HCT116 (cell line): ENCODE results near the gene PRPS1L1. TPM values are rescaled to one million over a fixed set of nuclear protein-coding genes. Genes with fewer than 3 reads are reported as not detected.
A peak's percentile ranks its signal among the peaks of the same experiment; 100 is the strongest.

ENCODE experiments used
- ATAC-seq: fragments of 200-7000 bp; cut with Tn5 transposase; 2 replicates; pipeline ENCODE4 v1.9.1; 2020; ENCODE audit warnings: mild to moderate bottlenecking, moderate library complexity
- BruUV-seq: library from RNA; stranded (reverse); fragments of 400-500 nt; replicated peaks from 2 replicates; lab custom pipeline; 2021; lab: Mats Ljungman, UMichigan
- CTCF ChIA-PET: fragments of 300-600 bp; sonication (Branson Sonifier 250); formaldehyde crosslinking; loops from one replicate; lab custom pipeline; 2021; ENCODE audit warnings: antibody characterized with exemption; lab: Charles Lee
- POLR2A ChIA-PET: fragments of 300-600, 350-600 bp; sonication (Branson Sonifier 250); formaldehyde crosslinking; loops from one replicate; lab custom pipeline; 2021; ENCODE audit warnings: antibody characterized with exemption; lab: Charles Lee
- RAD21 ChIA-PET, 2 experiments: fragments of 300-600 bp; sonication (Branson Sonifier 250); formaldehyde crosslinking; loops; one replicate each; lab custom pipeline; 2023; ENCODE audit warnings: low total read pairs in 2 of 2; ENCODE audit not compliant: uncharacterized antibody in 2 of 2, unreplicated experiment in 2 of 2, low non-redundant PET in 1 of 2; lab: Charles Lee
- DNase-seq: peaks from one replicate; pipeline ENCODE4 v3.0.0-alpha.2; 2010; ENCODE audit warnings: low read depth, low spot score
- H2AFZ ChIP-seq: fragments of 200-600 bp; shearing (Covaris generic), sonication (generic); 2 replicates; pipeline ENCODE4 v1.6.1; 2017; ENCODE audit warnings: low read depth, mixed run types, mixed read lengths, antibody characterized with exemption, low read length; ENCODE audit not compliant: poor library complexity, severe bottlenecking
- H3K27ac ChIP-seq: 2 replicates; pipeline ENCODE4 v1.5.1; 2012; ENCODE audit warnings: low read depth, low read length
- H3K27me3 ChIP-seq: fragments of 200-600 bp; sonication (generic); 2 replicates; pipeline ENCODE4 v1.6.1; 2016; ENCODE audit warnings: mixed run types, low read length, mixed read lengths; ENCODE audit not compliant: insufficient read depth
- H3K36me3 ChIP-seq, 2 experiments: fragments of 200-500 bp in 1 of 2; fragments of 200-600 bp in 1 of 2; sonication (Bioruptor generic) in 1 of 2; sonication (generic) in 1 of 2; 2 replicates each; pipeline versions ENCODE4 v1.5.1 to v1.6.1; 2014 to 2016; ENCODE audit warnings: low read length in 2 of 2, inconsistent platforms in 1 of 2, mixed read lengths in 1 of 2, mixed run types in 1 of 2; ENCODE audit not compliant: insufficient read depth in 2 of 2, control insufficient read depth in 1 of 2
- H3K4me1 ChIP-seq, 2 experiments: fragments of 200-600 bp in 1 of 2; sonication (generic) in 1 of 2; 2 replicates each; pipeline versions ENCODE4 v1.5.1 to v1.6.1; 2012 to 2017; ENCODE audit warnings: low read length in 2 of 2, inconsistent platforms in 1 of 2, mild to moderate bottlenecking in 1 of 2, mixed read lengths in 1 of 2, mixed run types in 1 of 2, moderate library complexity in 1 of 2; ENCODE audit not compliant: insufficient read depth in 2 of 2, control insufficient read depth in 1 of 2
- H3K4me2 ChIP-seq: fragments of 200-600 bp; sonication (generic); 2 replicates; pipeline ENCODE4 v1.6.1; 2017; ENCODE audit warnings: mixed run types, low read length, mixed read lengths
- H3K4me3 ChIP-seq, 2 experiments: fragments of 200-600 bp in 1 of 2; sonication (generic) in 1 of 2; replicated peaks in 1 of 2; 2 replicates each; pipeline ENCODE4 v1.5.1; 2011 to 2016; ENCODE audit warnings: low read length in 2 of 2, control low read depth in 1 of 2, low read depth in 1 of 2, mild to moderate bottlenecking in 1 of 2, mixed read lengths in 1 of 2, mixed run types in 1 of 2
- H3K79me2 ChIP-seq: fragments of 200-600 bp; sonication (generic); 2 replicates; pipeline ENCODE4 v1.6.1; 2017; ENCODE audit warnings: mild to moderate bottlenecking, mixed run types, low read length, moderate library complexity, mixed read lengths; ENCODE audit not compliant: insufficient read depth
- H3K9ac ChIP-seq: fragments of 200-600 bp; sonication (generic); 2 replicates; pipeline ENCODE4 v1.6.1; 2016; ENCODE audit warnings: low read length, mixed read lengths
- H3K9me2 ChIP-seq: fragments of 200-600 bp; sonication (generic), shearing (Covaris generic); 2 replicates; pipeline ENCODE4 v1.6.1; 2017; ENCODE audit warnings: mixed run types, mild to moderate bottlenecking, moderate library complexity; ENCODE audit not compliant: insufficient read depth
- H3K9me3 ChIP-seq, 2 experiments: fragments of 200-500 bp in 1 of 2; fragments of 200-600 bp in 1 of 2; sonication (Bioruptor generic) in 1 of 2; sonication (generic) in 1 of 2; 2 replicates each; pipeline ENCODE4 v1.6.1; 2014 to 2017; ENCODE audit warnings: low read length in 2 of 2, mixed read lengths in 2 of 2, inconsistent platforms in 1 of 2, low read depth in 1 of 2, mild to moderate bottlenecking in 1 of 2, mixed run types in 1 of 2, moderate library complexity in 1 of 2; ENCODE audit not compliant: control insufficient read depth in 1 of 2, insufficient read depth in 1 of 2
- H4K20me1 ChIP-seq: fragments of 200-600 bp; sonication (generic), shearing (Covaris generic); 2 replicates; pipeline ENCODE4 v1.6.1; 2017; ENCODE audit warnings: mixed run types, mild to moderate bottlenecking, moderate library complexity; ENCODE audit not compliant: insufficient read depth
- ATF3 ChIP-seq: IDR thresholded peaks from 2 replicates; pipeline ENCODE4 v1.6.1; 2012
- EGR1 ChIP-seq: IDR thresholded peaks from 2 replicates; pipeline ENCODE4 v1.6.1; 2012; ENCODE audit warnings: low read depth
- REST ChIP-seq: IDR thresholded peaks from 2 replicates; pipeline ENCODE4 v1.6.1; 2012; ENCODE audit warnings: low read depth
- SRF ChIP-seq: IDR thresholded peaks from 2 replicates; pipeline ENCODE4 v1.6.1; 2012; ENCODE audit warnings: low read depth
- TCF7L2 ChIP-seq: IDR thresholded peaks from 2 replicates; pipeline ENCODE4 v1.7.0; 2011; ENCODE audit warnings: borderline replicate concordance, inconsistent platforms; ENCODE audit not compliant: insufficient read depth, insufficient read length; ENCODE audit errors: extremely low read depth
- ZFX ChIP-seq: fragments of 450-650 bp; IDR thresholded peaks from 2 replicates; pipeline ENCODE4 v1.6.1; 2017
- intact Hi-C: fragments of 100-400 bp; cut with micrococcal nuclease; formaldehyde crosslinking; loops from 2 replicates; pipeline ENCODE4 v1.10.0; 2022
- total RNA-seq: library from RNA; stranded (reverse); gene quantifications from one replicate; pipeline ENCODE4 v1.2.1, GENCODE V29; 2021; ENCODE audit not compliant: unreplicated experiment

Gene PRPS1L1
- total RNA-seq, 1 experiment from 2014 or later: not detected

- Histone ChIP-seq H3K27ac (no peak overlapping the region), H2AFZ (peak overlapping the region; percentile 95), H3K4me3 (no peak overlapping the region), H3K4me2 (peak overlapping the region; percentile 67), H3K9me3 (no peaks in the 10 kb centered on the region), H3K36me3 (no peaks in the 10 kb centered on the region), H3K79me2 (no peaks in the 10 kb centered on the region), H3K9ac (no peak overlapping the region)
- RAD21 ChIA-PET: no interaction called here
- intact Hi-C loops: no loop called here
- DNase-seq (no peak), ATAC-seq (no peak; the same call in 1 of the 2 replicates)
- BruUV-seq: no TSS peak
- POLR2A ChIA-PET: no interaction called here
- TF ChIP-seq REST (no peak), TCF7L2 (no peak), EGR1 (no peak), ZFX (no peak), ATF3 (no peak), SRF (no peak)
- TF ChIP-seq, all 23 proteins: peak for 0
- no peaks in the 10 kb centered on the region for H3K9me2 ChIP-seq
- H4K20me1 ChIP-seq: no peaks in the 10 kb centered on the region
- CTCF ChIA-PET: interaction anchor here (1.3 kb wide), 1 partner anchor 44 kb away, joined by 4 read pairs; no protein-coding TSS in a partner anchor
- no peaks in the 10 kb centered on the region for H3K27me3 ChIP-seq
- H3K4me1 ChIP-seq: peaks cover 5 to 16% of the 10 kb centered on the region in 2 experiments
Observed at GRCh38 chr7:18020138-18020715, 7.4 kb downstream of the PRPS1L1 start.
